Measurements from ENCODE around the gene PIKFYVE. TPM values are rescaled to one million over a fixed set of nuclear protein-coding genes. Genes with fewer than 3 reads are reported as not detected.

The PIKFYVE gene
- total and polyA plus RNA-seq, 2 donors (not counting 1 experiment from before 2014, with no cell fraction given) = 23.8 to 40.1 TPM

DNA sequence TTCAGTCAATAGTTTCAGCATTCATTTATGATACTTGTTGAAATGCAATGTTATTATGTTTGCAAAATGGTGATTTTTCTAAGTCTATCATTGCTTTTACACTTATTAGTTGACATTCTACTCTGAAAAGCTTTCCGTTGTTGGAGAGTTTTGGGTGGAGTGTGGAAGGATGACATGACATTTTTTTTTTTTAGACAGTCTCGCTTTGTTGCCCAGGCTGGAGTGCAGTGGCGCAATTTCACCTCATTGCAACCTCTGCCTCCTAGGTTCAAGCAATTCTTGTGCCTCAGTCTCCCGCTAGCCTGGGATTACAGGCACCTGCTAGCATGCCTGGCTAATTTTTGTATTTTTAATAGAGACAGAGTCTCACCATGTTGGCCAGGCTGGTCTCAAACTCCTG is 29.8 kb downstream of the PIKFYVE start:
- TF ChIP-seq EZH2 (IDR thresholded peaks at IDR 0.05; ENCODE audit: low read length, missing control alignments) = no peak
- TF ChIP-seq, protein P1, sequence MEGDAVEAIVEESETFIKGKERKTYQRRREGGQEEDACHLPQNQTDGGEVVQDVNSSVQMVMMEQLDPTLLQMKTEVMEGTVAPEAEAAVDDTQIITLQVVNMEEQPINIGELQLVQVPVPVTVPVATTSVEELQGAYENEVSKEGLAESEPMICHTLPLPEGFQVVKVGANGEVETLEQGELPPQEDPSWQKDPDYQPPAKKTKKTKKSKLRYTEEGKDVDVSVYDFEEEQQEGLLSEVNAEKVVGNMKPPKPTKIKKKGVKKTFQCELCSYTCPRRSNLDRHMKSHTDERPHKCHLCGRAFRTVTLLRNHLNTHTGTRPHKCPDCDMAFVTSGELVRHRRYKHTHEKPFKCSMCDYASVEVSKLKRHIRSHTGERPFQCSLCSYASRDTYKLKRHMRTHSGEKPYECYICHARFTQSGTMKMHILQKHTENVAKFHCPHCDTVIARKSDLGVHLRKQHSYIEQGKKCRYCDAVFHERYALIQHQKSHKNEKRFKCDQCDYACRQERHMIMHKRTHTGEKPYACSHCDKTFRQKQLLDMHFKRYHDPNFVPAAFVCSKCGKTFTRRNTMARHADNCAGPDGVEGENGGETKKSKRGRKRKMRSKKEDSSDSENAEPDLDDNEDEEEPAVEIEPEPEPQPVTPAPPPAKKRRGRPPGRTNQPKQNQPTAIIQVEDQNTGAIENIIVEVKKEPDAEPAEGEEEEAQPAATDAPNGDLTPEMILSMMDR (conservative IDR thresholded peaks at IDR 0.05 in 1 of 2, IDR thresholded peaks at IDR 0.05 in 1 of 2; ENCODE audit: low read depth in 1 of 2, low read length in 2 of 2) = no peak
- H3K9ac ChIP-seq (ENCODE audit: insufficient read depth, low read length) = no peak overlapping the region
- no peak overlapping the region for H3K4me2 ChIP-seq (ENCODE audit: extremely low read depth, insufficient read depth, low read length)
- peaks cover 2% of the 10 kb centered on the region for H3K79me2 ChIP-seq (ENCODE audit: control insufficient read depth, insufficient read depth, low read length)
- H3K27ac ChIP-seq (ENCODE audit: insufficient read depth, low read length) = no peak overlapping the region
- no peaks in the 10 kb centered on the region for H3K27me3 ChIP-seq (ENCODE audit: control insufficient read depth, insufficient read depth, low read length)
- no peaks in the 10 kb centered on the region for H4K20me1 ChIP-seq (ENCODE audit: control insufficient read depth, extremely low read depth, insufficient read depth, low read length)
- H3K4me1 ChIP-seq (ENCODE audit: control insufficient read depth, extremely low read depth, insufficient read depth, low read length) = no peaks in the 10 kb centered on the region
- no peaks in the 10 kb centered on the region for H3K9me3 ChIP-seq (ENCODE audit: control insufficient read depth, insufficient read depth, low read depth, low read length)
- H3K4me3 ChIP-seq (replicated peaks in 1 of 4; ENCODE audit: control extremely low read depth in 1 of 4, insufficient read depth in 1 of 4, low read depth in 3 of 4, low read length in 4 of 4) = no peak overlapping the region
- no peak for DNase-seq (ENCODE audit: low read depth in 2 of 2)
- no peak overlapping the region for H2AFZ ChIP-seq (ENCODE audit: low read length)
- H3K36me3 ChIP-seq (ENCODE audit: control insufficient read depth, insufficient read depth, low read length) = peaks cover 2% of the 10 kb centered on the region

DNA sequence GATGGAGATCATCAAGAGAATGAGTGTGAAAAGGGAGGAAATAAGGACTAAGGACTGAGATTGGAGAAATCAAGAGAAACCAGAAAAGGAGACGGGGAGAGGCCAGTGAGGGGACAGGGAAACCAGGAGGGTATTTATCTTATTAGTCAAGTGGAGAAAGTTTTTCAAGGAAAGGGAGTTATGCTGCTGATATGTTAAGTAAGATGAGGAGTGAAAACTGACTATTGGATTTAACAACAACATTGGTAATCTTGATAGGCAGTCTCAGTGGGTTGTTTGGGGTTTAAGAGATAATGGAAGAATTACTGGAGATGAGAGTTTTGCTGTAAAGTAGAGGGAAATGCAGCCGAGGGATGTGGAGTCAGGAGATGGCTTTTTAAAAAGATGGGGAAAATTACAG is 30.6 kb downstream of the PIKFYVE start:
- H3K27me3 ChIP-seq (ENCODE audit: control insufficient read depth, insufficient read depth, low read length) = no peaks in the 10 kb centered on the region
- H3K9me3 ChIP-seq (ENCODE audit: control insufficient read depth, insufficient read depth, low read depth, low read length) = no peaks in the 10 kb centered on the region
- H3K4me2 ChIP-seq (ENCODE audit: extremely low read depth, insufficient read depth, low read length) = no peak overlapping the region
- TF ChIP-seq EZH2 (IDR thresholded peaks at IDR 0.05; ENCODE audit: low read length, missing control alignments) = no peak
- TF ChIP-seq, protein P1 (conservative IDR thresholded peaks at IDR 0.05 in 1 of 2, IDR thresholded peaks at IDR 0.05 in 1 of 2; ENCODE audit: low read depth in 1 of 2, low read length in 2 of 2) = no peak
- H2AFZ ChIP-seq (ENCODE audit: low read length) = no peak overlapping the region
- H3K9ac ChIP-seq (ENCODE audit: insufficient read depth, low read length) = no peak overlapping the region
- H3K36me3 ChIP-seq (ENCODE audit: control insufficient read depth, insufficient read depth, low read length) = peaks cover 2% of the 10 kb centered on the region
- no peak for DNase-seq (ENCODE audit: low read depth in 2 of 2)
- H3K79me2 ChIP-seq (ENCODE audit: control insufficient read depth, insufficient read depth, low read length) = peaks cover 2% of the 10 kb centered on the region
- H4K20me1 ChIP-seq (ENCODE audit: control insufficient read depth, extremely low read depth, insufficient read depth, low read length) = no peaks in the 10 kb centered on the region
- no peaks in the 10 kb centered on the region for H3K4me1 ChIP-seq (ENCODE audit: control insufficient read depth, extremely low read depth, insufficient read depth, low read length)
- no peak overlapping the region for H3K27ac ChIP-seq (ENCODE audit: insufficient read depth, low read length)
- H3K4me3 ChIP-seq (replicated peaks in 1 of 4; ENCODE audit: control extremely low read depth in 1 of 4, insufficient read depth in 1 of 4, low read depth in 3 of 4, low read length in 4 of 4) = no peak overlapping the region

DNA sequence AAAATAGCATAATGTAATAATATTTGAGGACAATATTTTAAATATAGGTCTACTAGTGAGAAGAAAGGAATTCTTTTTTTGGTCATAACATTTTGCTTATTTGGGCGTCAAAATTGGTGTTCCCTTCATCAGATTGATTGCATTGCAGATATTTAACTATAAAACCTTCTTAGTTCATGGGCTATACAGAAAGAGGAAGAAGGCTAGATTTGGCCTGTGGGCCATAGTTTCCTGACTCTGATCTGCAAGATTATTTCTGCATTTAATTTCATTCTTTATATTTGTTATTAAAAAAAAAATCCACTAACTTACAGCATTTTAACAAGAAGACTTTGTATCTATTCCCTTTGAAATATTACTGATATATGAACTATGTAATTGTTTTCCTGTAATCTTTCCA is 31.9 kb downstream of the PIKFYVE start:
- H3K4me3 ChIP-seq (replicated peaks in 1 of 4; ENCODE audit: control extremely low read depth in 1 of 4, insufficient read depth in 1 of 4, low read depth in 3 of 4, low read length in 4 of 4) = no peak overlapping the region
- no peaks in the 10 kb centered on the region for H3K9me3 ChIP-seq (ENCODE audit: control insufficient read depth, insufficient read depth, low read depth, low read length)
- DNase-seq (ENCODE audit: low read depth in 2 of 2) = no peak
- H2AFZ ChIP-seq (ENCODE audit: low read length) = no peak overlapping the region
- no peak overlapping the region for H3K4me2 ChIP-seq (ENCODE audit: extremely low read depth, insufficient read depth, low read length)
- H3K36me3 ChIP-seq (ENCODE audit: control insufficient read depth, insufficient read depth, low read length) = peaks cover 2% of the 10 kb centered on the region
- no peak overlapping the region for H3K27ac ChIP-seq (ENCODE audit: insufficient read depth, low read length)
- H3K4me1 ChIP-seq (ENCODE audit: control insufficient read depth, extremely low read depth, insufficient read depth, low read length) = no peaks in the 10 kb centered on the region
- no peaks in the 10 kb centered on the region for H4K20me1 ChIP-seq (ENCODE audit: control insufficient read depth, extremely low read depth, insufficient read depth, low read length)
- H3K27me3 ChIP-seq (ENCODE audit: control insufficient read depth, insufficient read depth, low read length) = no peaks in the 10 kb centered on the region
- no peak overlapping the region for H3K9ac ChIP-seq (ENCODE audit: insufficient read depth, low read length)
- peaks cover 2% of the 10 kb centered on the region for H3K79me2 ChIP-seq (ENCODE audit: control insufficient read depth, insufficient read depth, low read length)
- TF ChIP-seq, protein P1 (conservative IDR thresholded peaks at IDR 0.05 in 1 of 2, IDR thresholded peaks at IDR 0.05 in 1 of 2; ENCODE audit: low read depth in 1 of 2, low read length in 2 of 2) = no peak
- no peak for TF ChIP-seq EZH2 (IDR thresholded peaks at IDR 0.05; ENCODE audit: low read length, missing control alignments)

Data from fibroblast of lung (primary cell).